D341Med (cell line): ENCODE measurements around the gene APOBEC3A.
"Not testable (repeated sequence)": the region's sequence is repeated elsewhere in the genome, so short reads cannot be mapped to it uniquely, and the experiment has no call there.

Source experiments
- DNase-seq: peaks from one replicate; pipeline ENCODE4 v3.0.0; 2012; ENCODE audit warnings: low spot score

Gene APOBEC3A

DNA sequence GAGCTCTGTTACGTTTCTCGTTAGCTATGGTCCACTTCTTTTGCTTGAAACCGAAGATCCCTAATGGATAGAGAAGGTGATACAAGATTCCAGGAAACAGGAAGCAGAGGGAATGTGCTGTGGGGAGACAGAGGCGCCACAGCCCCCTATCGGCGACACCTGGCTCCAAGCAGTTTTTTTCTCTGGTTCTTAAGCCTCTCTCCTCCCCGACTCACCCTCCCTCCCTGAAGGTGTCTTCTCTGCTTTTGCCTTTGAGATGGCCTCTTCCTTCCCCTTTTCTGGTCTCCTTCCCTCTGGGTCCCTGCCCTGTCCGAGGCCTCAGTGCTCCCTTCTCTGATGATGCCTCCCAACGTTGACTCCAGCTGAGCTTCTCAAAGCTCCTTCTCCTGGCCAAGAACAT is 14.2 kb upstream of the APOBEC3A start:
- DNase-seq = peak; percentile 44

DNA sequence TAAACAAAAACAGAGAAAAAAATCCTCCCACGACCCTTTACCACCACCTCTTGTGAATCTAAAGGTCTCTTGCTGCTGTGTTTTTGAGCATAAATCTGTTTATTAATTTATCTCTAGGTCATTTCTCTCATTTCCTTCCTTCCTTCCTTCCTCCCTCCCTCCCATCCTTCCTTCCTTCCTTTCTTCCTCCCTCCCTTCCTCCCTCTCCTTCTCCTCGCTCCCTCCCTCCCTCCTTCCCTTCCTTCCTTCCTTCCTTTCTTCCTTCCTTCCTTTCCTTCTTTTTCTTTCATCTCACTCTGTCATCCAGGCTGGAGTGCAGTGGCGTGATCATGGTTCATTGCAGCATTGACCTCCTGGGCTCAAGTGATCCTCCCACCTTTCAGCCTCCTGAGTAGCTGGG is 13.5 kb upstream of the APOBEC3A start:
- DNase-seq = no peak

DNA sequence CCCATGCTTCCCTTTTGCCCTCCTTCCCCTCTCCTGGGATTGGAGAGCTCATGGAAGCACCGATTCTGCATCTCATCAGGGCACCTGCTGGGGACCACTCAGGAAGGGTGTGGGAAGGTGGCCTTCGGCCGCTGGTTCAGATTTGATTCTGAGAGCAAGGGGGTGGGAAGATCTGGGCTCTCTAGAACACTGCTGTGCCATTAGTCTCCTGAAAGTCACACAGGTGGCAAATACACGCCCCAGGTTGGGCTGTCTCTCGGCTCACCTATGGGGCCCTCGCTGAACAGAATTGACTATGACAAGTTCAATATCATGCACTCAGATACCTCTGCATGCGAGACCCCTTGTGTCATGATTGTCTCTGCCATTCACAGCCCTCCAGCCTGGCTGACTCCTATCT is 12.8 kb upstream of the APOBEC3A start:
- no peak for DNase-seq

DNA sequence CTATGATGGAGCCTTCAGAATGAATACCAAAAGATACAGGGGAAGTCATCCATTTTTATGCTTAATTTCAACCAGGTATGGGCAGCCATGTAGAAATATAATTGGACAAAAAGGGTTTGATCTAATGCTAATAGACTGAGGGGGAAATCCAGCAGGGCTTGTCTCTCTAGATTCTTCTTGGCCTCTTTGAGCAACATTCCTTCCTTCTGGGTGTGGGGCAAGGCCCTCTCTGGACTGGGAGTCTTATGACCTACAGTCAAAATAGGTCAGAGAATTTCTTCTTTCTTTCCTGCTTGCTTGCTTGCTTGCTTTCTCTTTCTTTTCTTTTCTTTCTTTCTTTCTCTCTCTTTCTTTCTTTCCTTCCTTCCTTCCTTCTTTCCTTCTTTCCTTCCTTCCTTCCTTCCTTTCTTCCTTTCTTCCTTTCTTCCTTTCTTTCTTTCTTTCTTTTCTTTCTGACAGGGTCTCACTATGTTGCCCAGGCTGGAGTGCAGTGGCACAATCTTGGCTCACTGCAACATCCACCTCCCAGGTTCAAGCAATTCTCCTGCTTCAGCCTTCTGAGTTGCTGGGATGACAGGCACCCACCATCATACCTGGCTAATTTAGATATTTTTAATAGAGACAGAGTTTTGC is 11.6 kb upstream of the APOBEC3A start:
- not testable (repeated sequence) for DNase-seq

DNA sequence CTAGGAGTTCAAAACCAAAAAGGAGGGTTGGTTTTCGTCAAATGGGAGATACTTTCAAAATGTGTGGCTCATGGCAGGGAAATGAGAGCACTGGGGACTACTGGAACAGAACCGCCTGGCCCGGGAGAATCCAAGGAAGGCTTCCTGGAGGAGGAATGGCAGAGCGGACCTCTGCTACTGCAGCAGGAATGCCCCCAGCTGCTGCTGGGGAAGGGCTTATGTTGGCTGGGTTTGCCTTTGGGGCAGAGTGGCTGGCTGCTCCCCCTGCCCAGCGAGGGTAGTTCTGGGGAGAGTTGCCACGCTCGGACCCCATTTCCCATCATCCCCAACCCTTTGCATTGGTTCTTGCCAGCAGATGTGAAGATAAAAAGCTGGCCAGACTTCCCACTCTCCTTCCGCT is 10.6 kb upstream of the APOBEC3A start:
- no peak for DNase-seq

DNA sequence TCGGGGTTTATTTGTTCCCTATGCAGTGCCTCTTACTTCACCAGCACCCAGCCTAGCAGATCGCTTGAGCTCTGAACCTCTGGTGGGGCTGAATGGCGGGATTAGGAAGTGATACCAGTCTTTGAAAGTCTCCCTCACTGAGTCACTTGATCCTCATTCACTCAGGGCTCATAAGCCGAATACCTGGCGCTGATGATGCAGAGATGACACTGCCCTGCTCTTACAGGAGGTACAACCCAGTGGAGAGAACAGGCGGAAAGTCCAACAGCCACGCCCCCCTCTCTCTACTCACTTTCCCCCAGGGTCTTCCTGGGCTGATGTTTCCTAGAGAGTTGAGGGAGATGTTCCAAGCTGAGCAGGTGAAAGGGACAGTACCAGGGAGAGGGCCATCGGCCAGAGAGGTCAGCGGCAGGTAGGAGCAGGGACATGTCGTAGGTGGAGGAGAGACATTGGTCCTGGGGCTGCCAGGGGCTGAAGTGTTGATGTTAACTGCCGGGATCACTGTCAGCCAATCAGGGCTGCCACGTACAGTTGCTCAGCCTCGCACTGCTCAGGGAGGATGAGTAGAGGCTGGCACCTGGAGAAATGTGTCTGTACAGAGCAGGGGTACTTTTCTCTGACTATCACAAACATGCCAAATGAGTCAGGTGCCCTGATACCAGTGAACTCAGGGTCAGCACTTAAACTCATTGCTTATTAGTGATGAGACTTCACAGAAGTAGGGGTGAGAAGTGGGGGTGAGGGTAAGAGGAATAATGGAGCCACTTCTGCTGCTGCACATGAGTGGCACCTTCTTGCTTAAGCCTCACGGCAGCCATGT is 9.9 kb upstream of the APOBEC3A start:
- DNase-seq = no peak

DNA sequence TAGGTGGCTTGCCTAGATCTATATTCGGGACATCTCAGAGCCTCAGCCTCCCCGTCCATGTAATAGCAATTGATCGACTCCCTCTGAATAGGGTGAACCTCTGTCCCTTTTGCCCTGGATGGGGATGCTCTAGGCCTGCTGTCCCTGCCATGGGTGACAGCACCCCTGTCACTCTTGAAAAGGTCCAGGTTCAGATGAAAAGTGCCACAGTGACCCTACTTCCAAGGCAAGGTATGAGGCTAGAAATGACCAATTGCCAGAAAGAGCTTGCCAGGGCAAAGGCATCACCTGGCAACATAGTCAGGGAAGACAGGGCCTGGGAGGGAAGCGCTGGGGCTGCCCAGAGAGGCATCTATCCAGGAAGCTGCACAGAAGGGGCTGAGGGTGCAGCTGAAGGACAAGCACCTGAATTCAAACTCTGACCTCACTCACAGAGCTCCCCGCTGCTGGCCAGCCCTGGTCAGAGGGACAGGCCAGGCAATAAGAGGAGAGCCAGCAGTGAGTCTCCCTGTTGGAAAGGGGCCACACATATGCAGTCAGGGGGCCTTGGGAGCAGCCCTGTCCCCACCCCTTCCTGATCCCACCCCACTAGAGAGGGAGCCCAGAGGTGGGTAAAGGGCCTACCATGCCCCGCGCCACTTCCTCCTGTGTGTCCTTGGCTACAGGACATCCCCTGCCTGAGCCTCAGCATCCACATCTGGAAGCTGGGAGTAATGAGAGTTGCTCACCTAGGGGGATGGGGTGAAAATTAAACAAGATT is 9.0 kb upstream of the APOBEC3A start:
- no peak for DNase-seq

DNA sequence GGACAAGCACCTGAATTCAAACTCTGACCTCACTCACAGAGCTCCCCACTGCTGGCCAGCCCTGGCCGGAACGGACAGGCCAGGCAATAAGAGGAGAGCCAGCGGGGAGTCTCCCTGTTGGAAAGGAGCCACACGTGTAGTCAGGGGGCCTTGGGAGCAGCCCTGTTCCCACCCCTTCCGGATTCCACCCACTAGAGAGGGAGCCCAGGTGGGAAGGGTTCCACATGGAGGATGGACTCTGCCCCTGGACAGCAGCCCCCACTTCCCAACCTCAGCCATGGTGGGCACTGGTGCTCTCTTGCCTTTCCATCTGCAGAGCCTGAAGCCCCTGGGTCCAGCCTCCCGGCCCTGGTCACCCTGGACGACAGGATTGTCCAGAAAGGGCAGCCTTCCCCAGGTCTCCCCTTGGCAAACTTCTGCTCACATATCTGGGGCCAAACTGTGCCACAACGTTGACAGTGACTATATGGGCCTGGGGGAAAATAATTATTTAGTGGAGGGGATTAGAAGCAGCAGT is 7.5 kb upstream of the APOBEC3A start:
- DNase-seq = no peak

DNA sequence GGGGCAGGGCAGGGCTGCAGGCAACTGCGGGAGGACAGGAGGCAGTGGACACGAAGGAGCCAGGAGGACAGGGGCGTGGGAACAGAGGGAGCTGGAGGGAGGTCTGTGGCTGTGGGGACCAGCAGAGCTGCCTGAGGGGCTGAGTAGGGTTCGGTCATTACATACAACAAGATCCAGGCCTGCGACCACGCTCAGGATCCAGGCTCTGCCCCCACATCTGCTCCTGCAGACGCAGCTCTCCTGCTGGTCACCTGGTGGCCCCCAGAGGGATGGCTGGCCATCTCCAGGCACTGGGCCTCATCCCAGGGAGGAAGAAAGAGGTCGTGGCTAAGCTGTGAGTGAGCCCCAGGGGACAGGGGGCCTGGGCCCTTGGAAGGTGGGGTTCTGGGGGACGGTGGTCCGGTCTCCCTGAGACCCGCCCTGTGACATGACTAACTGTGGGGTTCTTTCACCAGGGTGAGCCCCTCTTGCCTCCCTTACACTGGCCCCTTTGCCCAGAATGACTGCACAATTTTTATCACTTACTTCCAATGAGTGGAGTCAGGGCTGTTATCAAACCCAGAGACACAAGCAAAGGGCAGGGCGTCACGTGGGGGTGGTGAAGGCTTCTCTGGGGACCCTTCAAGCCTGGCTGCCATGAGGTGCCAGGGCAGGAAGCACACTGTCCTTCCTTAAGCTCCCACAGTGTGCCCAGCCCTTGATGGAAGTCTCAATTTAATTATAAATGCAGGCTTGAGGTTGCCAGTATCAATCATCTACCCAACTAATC is 6.7 kb upstream of the APOBEC3A start:
- DNase-seq = no peak

DNA sequence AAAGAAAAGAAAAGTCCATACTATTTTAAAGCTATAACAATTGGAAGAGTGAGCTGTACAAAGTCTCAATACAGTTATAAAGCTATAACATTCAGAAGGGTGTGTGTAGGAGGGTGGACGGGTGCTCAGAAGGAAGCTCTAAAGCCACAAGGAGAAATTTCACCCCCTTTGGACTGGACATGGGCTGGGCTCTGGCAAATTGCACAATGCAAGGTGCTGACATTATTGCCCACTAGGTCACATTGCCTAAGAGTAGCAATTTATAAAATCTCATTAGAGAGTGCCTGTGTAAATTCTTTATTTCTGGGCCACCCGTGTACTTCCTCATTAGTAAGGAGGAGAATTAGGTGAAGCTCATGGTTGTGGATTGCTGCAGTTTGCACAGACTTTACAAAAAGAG is 5.7 kb upstream of the APOBEC3A start:
- DNase-seq = no peak

DNA sequence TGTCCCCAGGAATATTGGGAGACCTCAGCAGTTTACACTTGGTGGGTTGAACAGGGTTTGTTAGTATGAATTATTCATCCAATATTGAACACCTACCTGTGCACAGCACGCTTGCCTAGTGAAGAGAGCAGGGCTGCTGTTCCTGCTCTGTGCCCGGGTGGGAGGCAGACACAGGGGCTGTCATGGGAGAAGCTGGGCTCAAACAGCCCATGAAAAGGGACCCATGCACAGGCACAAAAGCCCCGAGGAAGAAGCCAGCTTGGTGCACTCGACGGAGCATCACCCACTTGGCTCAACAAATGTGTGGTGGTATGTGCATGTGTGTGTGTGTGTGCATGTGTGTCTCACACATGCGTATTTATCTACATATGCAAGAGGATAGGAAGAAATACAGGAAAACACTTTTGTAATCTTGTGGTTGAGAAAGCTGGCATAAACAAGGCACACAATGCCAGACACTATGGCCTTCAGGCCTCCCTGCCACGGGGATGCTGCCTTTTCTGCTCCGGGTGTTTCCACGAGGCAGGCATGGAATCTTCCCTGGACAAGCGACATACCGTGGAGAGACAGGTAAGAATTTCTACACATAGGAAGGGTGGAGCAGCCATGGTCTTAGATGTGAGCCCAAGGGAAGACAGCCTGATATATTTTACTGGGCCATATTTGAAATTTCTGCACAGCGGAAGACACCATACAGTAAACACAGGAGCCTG is 5.0 kb upstream of the APOBEC3A start:
- no peak for DNase-seq

DNA sequence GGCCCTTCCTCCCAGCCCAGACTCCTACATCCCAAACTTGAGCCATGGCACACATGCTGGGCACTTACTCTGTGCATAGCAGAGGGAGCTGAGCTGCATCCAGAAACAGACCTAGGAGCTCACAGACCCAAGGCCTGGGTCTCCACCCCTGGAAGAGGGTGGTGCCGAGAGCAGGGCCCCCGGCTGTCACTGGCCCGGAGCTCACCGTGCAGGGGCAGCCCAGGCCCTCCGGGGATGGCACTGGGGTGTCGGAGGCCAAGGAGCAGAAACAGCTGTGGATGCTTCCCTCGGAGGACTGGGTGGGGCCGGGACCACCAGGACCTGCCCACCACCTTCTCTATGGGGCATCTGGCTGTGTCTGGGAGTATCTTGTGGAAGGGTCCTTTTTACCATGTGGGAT is 4.3 kb upstream of the APOBEC3A start:
- DNase-seq = no peak

DNA sequence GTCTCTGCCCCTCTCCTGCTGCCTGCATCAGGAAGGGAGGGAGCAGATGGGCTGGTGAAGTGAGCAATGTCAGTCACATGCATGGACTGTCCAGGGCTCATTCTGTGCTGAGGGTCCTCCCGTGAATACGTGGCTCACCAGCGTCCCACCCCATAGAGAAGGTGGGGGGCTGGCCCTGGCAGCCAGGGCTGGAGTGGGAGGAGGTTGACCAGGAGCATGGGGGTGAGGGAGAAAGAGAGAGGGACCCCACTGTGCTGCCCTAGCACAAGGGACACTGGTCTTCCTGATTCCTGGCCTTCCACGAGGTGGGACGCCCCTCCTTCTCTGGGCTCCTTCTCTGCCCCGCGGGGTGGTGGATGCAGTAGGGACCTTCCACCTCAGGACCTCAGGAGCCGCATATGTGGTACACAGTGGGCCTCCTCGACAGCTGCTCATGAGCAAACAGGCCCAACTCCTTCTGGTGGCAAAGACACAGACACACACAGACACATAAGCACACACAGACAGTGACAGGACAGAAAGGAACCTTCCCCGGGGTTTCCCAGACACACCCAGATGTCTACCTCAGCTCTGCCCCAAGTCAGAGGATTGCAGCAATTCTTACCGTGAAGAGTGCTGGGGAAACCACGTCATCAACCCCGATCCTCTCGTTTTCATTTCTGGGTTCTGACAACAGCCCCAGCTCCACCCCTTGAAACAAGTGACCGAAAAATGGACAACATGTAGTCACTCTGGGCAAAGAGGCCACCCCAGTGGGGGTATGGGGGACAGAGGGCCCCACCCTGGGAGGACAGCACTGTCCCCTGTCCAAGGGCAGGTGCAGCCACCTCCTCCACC is 3.6 kb upstream of the APOBEC3A start:
- DNase-seq = no peak

DNA sequence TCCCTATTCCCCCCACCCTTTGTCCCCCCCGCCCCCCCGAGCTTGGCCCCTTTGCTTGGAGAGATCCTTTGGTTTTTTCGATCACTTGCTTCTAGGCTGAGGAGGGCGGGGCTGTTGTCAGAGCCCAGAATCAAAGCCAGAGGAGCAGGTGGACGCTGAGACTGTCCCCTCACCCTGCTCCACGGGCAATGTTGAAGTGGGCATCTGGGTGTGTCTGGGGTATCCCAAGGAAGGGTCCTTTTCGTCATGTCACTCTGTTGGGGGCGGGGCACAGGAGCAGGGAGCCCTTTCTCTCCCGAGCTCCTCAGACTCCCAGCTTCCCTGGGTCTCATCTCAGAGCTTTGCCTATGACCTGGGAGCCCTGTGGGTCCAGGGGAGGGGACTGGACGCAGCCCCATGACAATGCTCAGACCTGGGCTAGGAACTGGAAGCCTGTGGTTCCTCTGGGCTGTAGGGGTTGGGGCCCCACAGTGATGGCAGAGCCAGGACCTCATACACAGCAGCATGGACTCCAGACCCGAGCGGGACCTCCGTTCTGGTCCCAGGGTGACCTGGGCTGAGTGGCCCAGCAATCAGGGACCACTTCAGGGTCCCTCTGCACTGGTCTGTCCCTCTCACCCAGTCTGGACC is 2.9 kb upstream of the APOBEC3A start:
- no peak for DNase-seq

DNA sequence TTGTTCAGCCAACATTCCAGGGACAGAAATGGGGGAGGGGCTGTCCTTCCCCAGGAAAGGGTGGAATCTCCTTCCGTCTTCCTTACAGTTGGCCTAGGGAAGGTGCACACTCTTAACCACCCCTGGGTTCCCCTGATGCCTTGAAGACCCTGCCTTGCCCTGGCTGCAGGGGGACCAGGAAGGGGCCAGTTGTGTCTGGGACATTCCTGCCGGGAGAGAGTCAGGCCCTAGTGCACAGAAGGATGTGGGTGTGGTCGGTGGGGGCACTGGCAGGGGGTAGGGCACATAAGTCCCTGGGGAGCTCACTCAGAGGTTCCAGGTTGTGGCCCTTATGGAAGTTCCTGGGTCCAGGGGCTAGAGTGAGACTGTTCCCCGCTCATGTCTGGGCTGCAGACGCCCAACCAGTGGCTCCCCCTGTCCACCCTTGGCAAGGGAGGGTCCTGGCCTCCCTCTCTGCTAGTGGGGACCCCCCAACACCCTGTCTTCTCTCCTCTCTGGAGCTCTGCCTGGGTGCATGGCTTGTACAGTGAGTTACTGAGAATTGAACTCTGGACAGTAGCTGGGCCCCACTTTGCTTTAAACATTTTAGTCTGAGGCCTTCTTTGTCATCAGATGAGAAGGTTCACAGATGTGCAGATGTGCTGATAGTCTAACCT is 2.0 kb upstream of the APOBEC3A start:
- no peak for DNase-seq

DNA sequence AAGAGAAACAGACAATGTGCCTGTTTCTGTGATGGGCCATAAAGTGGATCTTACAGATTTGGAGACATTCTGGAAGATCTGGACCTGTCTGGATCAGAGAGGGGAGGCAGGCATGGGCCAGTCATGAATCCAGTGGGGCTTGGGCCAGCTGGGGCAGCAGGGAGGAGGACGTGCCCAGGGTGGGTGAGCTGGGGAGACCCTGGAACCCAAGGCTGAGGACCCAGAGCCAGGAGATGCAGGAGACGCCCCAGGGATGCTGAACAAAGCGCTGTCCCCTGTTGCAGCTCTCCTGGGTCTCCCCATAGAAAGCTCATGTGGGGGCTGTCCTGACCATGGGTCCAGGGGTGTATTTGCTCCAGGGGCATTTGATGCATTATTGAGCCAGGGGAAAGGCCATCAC is 1.5 kb upstream of the APOBEC3A start:
- DNase-seq = no peak

DNA sequence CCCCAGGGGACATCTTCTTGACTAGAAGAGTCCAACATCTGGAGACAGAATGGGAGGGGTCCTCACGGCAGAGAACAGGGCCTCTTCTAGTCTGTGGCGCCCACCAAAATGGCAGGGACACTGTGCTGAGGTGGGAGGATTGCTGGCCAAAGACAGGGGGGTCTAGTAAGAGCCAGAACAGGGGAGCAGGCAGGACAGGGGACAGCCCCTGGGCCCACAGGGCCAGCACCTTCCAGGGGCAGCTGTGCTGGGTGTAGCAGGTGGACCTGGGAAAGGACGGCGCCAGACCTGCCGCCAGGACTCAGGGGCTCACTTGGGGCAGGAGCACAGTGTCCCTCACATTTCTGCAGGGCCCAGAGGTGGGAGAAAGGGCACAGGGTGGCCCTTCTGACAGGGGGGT is 858 bp upstream of the APOBEC3A start:
- no peak for DNase-seq

DNA sequence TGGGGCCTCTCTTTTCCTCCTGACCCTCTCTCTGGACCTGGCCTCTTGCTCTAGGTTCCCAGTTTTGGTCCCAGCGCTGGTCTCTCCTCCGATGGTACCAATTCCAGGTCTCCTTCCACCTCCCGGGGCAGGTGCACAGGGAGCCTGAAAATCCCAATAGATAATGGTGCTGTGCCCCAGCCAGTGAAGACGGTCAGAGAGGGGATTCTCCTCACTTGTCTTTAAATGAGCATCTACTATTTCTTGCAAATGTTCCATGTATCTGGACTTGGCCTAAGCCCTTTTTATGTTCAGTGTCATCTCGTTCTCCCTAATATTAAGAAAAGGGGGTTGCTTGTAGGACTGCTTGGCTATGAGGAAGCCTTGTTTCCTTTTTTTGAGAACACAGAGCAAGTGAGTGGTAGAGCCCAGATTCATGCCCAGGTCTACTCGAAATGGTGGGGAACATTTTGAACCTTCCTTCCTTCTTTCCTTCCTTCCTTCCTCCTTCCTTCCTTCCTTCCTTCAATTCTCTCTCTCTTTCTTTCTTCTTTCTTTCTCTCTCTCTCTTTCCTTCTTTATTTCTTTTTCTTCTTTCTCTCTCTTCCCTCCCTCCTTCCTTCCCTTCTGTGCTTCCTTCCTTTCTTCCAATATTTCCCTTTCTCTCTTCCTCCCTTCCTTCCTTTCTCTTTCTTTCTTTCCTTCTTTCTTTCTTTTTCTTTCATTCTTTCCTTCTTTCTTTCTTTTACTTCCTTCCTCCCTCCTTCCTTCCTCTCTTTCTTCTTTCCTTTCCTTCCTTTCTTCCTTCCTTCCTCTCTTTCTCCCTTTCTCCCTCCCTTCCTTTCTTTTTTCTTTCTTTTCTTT is 620 bp downstream of the APOBEC3A start:
- no peak for DNase-seq

DNA sequence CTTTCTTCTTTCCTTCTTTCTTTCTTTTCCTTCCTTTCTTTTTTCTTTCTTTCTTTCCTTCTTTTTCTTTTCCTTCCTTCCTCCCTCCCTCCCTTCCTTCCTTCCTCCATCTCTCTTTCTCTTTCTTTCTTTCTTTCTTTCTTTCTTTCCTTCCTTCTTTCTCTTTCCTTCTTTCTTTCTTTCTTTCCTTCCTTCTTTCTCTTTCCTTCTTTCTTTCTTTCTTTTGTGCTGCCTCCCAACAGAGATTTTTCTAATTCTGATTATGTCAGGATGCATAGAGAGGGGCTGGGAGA is 1.2 kb downstream of the APOBEC3A start:
- DNase-seq = not testable (repeated sequence)
